Fibroblast of upper back skin (primary cell): ENCODE results near the gene HOPX.
"Not testable (repeated sequence)": the region's sequence is repeated elsewhere in the genome, so short reads cannot be mapped to it uniquely, and the experiment has no call there.

Source experiments
- DNase-seq: peaks from one replicate; pipeline ENCODE4 v3.0.0-alpha.2; 2013

Gene HOPX

DNA sequence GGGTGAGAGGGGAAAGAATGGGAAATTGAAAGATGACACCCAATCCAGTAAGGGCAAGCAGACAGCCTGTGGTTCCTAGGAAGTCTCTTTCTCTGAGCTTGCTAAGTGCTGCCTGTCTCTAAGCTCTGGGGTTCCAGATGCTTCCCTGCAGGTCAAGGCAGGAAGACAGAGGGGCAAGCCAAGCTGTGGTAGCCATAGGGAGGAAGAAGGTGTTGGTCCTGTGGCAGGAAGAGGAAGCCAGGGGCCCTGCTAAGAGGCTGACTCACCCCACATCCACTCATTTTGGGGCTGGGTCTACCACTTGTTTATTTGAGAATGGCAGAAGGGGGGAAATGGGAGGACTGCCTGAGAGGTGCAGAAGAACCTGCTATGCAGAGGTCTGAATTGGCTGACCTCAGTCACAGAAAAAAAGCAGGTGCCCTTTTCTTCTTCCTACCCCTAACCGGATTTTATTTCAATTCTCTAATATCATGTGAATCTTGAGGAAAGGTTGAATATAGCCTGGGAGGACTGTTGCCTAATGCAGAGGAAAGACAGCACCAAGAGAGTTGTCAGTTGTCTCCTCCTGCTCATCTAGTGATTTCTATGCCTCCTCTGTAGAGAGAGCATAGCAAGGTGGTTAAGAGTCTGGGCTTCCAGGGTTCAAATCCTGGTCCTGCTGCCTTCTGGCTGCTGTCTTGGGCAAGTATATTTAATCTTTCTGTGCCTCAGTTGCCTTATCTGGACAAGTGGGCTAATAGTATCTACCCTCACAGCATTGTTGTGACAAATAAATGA, 27.4 kb downstream of the HOPX start:
- DNase-seq, result no peak

GRCh38 chr4:56652196-56652595, 28.9 kb downstream of the HOPX start:
- DNase-seq, result no peak

- DNase-seq, result no peak
Measured at GRCh38 chr4:56651056-56651350, 30.1 kb downstream of the HOPX start.

GRCh38 chr4:56650262-56651055, 30.6 kb downstream of the HOPX start:
- DNase-seq, result no peak

- DNase-seq, result no peak
Measured at GRCh38 chr4:56649445-56650261, 31.4 kb downstream of the HOPX start.

- DNase-seq, result no peak
Measured at GRCh38 chr4:56648824-56649151, 32.3 kb downstream of the HOPX start.

DNA sequence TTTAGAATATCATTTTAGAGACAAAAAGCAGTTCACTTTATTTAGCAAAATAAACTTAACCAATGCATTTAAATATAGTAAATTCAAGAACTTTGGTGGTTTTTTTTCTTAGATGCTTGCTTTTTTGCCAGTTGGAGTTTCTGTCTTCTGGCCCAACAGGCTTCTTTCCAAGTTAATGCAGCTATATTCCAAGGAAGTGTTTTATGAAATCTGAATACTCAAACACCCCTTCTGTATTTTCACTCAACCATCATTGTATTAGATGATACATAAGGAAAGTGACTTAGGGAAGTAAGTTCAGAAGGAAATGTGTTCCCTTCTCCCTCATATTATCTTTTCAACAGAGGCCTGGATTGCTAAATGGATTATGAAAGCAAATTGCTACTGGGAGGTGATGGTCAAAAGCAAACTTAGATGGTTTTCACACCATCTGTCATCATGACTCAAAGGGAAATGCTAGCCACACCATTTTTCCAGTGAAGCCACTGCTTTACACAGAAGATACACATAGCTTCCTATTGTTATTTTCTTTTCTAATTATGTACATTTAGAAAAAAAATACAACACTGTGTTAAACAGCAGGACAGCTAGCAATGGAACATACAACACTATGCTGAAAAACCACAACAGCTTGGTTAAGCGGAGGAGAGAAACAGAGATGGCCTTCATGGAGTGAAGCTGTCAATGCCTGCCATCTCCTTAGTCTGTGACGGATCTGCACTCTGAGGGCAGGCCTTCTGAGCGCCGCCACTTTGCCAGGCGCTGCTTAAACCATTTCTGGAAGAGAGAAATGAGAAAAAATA, 32.9 kb downstream of the HOPX start:
- DNase-seq, result no peak

DNA sequence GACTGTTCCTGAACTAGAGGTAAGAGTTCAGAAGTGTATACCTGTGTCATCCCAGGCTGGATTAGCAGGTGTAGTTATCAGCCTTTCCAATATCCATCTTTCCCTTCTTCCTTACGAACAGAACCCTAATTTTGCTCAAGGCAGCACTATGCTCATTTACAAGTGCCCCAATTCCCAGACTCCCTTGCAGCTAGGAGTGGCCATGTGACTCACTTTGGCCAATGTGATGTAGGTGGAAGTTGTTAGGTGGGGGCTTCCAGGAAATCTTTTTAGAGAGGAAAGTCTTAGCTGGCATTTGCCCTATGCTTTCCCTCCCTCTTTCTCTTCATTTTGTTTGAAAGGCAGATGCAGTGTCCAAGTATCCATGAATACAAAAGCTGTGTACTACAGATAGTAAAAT, 34.8 kb downstream of the HOPX start:
- no peak for DNase-seq

- DNase-seq, result no peak
Measured at GRCh38 chr4:56643596-56643995, 37.5 kb downstream of the HOPX start.

DNA sequence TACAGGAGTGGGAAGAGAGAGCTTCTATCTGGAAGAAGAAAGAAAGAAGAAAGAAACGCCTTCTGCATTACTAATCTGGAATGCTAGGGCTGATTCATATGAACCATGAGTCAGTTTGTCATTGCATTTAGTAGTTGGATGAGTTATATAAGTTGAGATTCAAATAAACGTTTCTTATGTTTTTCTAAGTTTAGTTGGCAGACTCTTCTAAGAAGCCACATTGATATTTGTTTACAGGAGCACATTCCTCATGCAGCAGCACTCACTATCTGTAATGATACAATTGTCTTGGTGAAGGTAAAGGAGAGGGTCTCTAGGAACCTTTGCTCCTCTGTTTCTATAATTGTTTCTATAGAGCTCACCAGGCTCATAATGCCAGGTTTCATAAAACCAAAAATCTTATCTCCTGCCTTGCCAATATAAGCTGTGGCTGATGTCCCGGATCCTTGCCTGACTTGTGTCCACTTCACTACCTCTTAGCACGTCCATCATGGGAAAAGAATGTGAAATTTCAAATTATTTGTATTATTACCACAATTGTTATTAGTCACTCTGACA, 39.5 kb downstream of the HOPX start:
- peak; percentile 97 for DNase-seq

DNA sequence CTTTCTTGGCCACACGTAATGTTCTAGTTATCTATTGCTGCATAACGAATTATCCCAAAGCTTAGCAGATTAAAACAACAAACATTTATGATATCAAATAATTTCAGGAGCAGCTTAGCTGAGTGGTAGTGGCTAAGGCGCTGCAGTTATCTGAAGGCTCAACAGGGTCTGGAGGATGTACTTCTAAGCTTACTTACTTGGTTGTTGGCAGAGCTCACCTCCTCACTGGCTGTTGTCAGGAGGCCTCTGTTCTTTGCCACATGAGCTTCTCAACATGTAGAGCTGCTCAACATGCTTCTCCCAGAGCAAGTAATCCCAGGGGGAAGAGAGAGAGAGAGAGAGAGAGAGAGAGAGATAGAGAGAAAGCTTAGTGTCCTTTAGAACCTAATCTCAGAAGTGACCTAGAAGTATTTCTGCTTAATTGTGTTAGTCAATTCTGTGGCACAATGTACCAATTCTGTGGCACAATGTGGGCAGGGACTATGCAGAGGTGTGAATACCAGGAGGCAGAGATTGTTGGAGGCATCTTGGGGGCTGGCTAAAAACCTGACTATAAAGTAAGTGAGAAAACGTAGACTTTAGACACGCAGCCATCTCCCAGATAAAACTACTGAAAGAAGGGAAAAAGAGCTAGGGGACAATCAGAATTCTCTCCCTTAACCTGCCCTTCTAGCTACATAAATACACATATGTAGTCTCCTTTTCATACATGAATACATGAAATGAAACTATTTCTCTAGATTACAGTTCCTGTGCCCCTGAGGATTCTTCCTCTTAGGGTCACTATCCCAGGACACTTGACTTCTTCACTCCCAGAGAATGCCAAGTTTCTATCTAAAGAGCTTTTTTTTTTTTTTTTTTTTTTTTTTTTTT, 40.2 kb downstream of the HOPX start:
- no peak for DNase-seq

GRCh38 chr4:56637791-56638190, 43.3 kb downstream of the HOPX start:
- no peak for DNase-seq

DNA sequence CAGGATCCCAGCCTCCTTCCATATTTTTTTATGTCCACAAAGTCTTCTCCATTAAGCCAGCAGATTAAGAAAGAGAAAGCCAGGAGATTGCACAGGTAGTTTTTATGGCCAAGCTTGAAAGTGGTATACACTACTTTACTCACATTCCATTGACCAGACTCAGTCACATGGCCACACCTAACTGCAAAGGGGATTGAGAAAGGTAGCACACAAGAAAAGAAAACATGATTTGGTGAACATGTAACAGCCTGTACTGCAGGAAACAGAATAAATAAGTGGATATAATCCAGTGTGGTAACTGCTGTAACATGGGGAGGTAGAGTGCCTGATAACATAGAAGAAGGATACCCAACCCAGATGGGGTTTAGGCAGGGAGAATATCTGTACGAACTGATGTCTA, 43.9 kb downstream of the HOPX start:
- no peak for DNase-seq

- DNase-seq, result not testable (repeated sequence)
Measured at GRCh38 chr4:56634954-56635353, 46.1 kb downstream of the HOPX start.

DNA sequence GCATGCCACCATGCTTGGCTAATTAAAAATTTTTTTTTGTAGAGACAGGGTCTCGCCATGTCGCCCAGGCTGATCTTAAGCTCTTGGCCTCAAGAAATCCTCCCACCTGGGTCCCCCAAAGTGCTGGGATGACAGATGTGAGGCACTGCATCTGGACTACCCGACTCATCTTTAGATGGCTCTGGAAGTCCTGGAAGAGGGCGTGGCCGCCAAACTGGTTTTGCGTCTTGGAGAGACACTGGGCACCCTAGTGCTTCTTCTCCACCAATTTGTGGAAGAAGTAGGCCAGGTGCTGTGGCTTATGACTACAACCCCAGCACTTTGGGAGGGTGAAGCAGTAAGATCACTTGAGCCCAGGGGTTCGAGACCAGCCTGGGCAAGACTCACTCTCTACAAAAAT, 47.6 kb downstream of the HOPX start:
- DNase-seq, result no peak

- peak; percentile 90 for DNase-seq
Measured at GRCh38 chr4:56630876-56631666, 50.0 kb downstream of the HOPX start.

DNA sequence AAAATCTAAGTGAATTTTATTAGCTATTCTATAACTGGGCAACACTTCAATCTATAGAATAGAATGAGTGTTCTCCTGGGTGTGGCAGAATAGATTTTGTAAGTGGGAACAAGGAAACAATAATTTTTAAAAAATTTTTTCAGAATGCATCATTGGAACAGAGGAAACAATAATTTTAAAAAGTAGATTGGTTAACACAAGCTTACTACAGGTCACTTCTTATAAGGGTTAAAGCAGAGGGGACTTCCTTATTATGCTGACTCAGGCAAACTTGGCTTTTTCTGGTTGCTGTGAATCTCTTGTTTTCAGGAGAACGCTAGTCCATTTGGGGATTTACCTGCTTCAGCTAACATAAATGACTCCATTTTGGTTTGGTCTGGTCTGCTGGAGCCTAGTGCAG, 52.5 kb downstream of the HOPX start:
- DNase-seq, result no peak

- peak; percentile 16 for DNase-seq
Measured at GRCh38 chr4:56627985-56628384, 53.1 kb downstream of the HOPX start.

DNA sequence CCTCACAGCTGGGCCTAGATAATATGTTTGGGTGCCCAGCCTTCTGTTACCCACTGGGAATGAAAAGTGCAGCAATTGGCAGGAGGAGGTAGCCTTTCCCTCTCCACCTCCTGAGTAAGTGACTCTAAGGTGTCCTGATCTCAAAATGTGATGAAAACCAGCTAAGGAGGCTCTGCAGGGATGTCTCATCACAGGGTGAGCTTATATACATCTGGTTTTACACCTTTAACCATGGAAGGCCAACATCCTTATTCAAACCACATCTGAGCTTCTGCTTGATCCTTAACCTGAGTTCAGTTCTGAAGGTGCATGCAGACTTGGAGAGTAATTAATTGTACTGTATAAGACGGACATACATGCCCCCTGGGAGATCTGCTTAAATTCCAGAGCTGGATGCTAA, 53.7 kb downstream of the HOPX start:
- no peak for DNase-seq

DNA sequence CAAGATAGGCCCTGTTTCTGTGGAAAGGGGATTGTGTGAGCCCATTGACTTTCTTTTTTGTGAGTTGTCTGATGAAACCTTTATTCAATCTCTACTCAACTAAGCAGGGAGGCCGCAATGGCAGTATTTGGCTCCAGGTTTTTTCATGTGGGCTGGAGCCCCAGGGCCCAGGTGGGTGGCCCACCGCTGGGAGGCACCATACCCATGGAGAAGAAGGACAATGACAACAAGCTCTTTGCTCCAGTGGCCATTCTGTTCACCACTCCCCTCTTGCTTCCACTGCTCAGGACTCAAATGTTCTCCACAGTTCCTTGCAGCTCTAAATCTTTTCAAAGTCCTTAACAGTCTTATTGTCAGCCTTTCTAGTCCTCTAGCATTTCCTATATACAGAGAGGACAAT, 54.1 kb downstream of the HOPX start:
- DNase-seq, result no peak

DNA sequence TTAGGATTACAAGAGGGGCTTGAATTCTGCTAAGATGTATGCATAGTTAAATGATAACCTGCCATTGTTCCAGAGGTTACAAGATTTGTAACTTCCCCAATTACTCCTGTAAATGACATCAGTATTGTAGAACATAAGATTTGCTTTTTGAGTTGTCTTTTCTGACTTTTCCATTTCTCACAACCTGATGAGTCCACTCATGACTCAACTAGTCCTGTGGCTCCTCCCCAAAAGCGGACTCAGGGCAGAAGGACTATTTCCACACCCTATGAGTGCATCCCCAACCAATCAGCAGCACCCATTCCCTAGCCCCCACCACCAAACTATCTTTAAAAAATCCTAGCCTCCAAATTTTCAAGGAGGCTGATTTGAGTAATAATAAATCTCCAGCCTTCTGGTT, 54.7 kb downstream of the HOPX start:
- DNase-seq, result no peak
